HK-2 (cell line): Measurements from ENCODE around the gene DST.
A peak's percentile ranks its signal among the peaks of the same experiment; 100 is the strongest.
"Not testable (repeated sequence)": the region's sequence is repeated elsewhere in the genome, so short reads cannot be mapped to it uniquely, and the experiment has no call there.

Experiments used
- DNase-seq: peaks from one replicate; pipeline ENCODE4 v3.0.0-alpha.2; 2018; ENCODE audit not compliant: unreplicated experiment

DST gene

GRCh38 chr6:56572788-56573471, 69.8 kb downstream of the DST start:
- no peak for DNase-seq

GRCh38 chr6:56571605-56572004, 71.1 kb downstream of the DST start:
- no peak for DNase-seq

- no peak for DNase-seq
Measured at GRCh38 chr6:56570413-56571359, 72.0 kb downstream of the DST start.

- DNase-seq = no peak
Measured at GRCh38 chr6:56567501-56567900, 75.2 kb downstream of the DST start.

GRCh38 chr6:56562730-56563129, 80.0 kb downstream of the DST start:
- not testable (repeated sequence) for DNase-seq

GRCh38 chr6:56556751-56557540, 85.7 kb downstream of the DST start:
- DNase-seq = no peak

- no peak for DNase-seq
Measured at GRCh38 chr6:56555438-56555872, 87.2 kb downstream of the DST start.

GRCh38 chr6:56552187-56553130, 90.2 kb downstream of the DST start:
- peak; percentile 33 for DNase-seq

- no peak for DNase-seq
Measured at GRCh38 chr6:56551409-56552120, 91.1 kb downstream of the DST start.

- no peak for DNase-seq
Measured at GRCh38 chr6:56550301-56550700, 92.4 kb downstream of the DST start.

- no peak for DNase-seq
Measured at GRCh38 chr6:56549014-56549413, 93.7 kb downstream of the DST start.

GRCh38 chr6:56547687-56548086, 95.0 kb downstream of the DST start:
- DNase-seq = no peak

GRCh38 chr6:56542364-56543331, 100.0 kb downstream of the DST start:
- DNase-seq = peak; percentile 97

- no peak for DNase-seq
Measured at GRCh38 chr6:56541741-56542360, 100.8 kb downstream of the DST start.

- no peak for DNase-seq
Measured at GRCh38 chr6:56541030-56541600, 101.6 kb downstream of the DST start.

- DNase-seq = no peak
Measured at GRCh38 chr6:56540232-56541029, 102.3 kb downstream of the DST start.

- DNase-seq = no peak
Measured at GRCh38 chr6:56539527-56540105, 103.1 kb downstream of the DST start.
